HEK293 (cell line): ENCODE results near the gene TRAPPC2L.

ENCODE experiments used
- CTCF ChIA-PET: fragments of 350-600 bp; formaldehyde crosslinking; extraction: SDS; loops from one replicate; lab custom pipeline; 2021; ENCODE audit warnings: antibody characterized with exemption; lab: Yijun Ruan, JAX
- POLR2A ChIA-PET: fragments of 300-600 bp; formaldehyde crosslinking; extraction: SDS; loops from one replicate; lab custom pipeline; 2020; ENCODE audit warnings: antibody characterized with exemption, inconsistent platforms; lab: Yijun Ruan, JAX
- H3K27ac ChIP-seq: fragments of 200-500 bp; sonication (Bioruptor generic); 2 replicates; pipeline ENCODE4 v1.5.1; 2014; ENCODE audit warnings: low read depth, low read length, control low read depth, inconsistent platforms; ENCODE audit errors: extremely low read depth
- H3K36me3 ChIP-seq, 2 experiments: fragments of 200-500 bp in 1 of 2; sonication (Bioruptor generic) in 1 of 2; 1 replicate in 1 of 2; 2 replicates in 1 of 2; pipeline ENCODE4 v1.5.1; 2014 to 2017; ENCODE audit warnings: inconsistent platforms in 2 of 2, low read length in 2 of 2; ENCODE audit not compliant: control insufficient read depth in 2 of 2, insufficient read depth in 1 of 2
- H3K4me1 ChIP-seq: fragments of 200-500 bp; sonication (Bioruptor generic); 2 replicates; pipeline ENCODE4 v1.5.1; 2014; ENCODE audit warnings: mild to moderate bottlenecking, low read length, inconsistent platforms; ENCODE audit not compliant: control insufficient read depth, insufficient read depth
- H3K4me3 ChIP-seq: 2 replicates; pipeline ENCODE4 v1.5.1; 2011; ENCODE audit warnings: low read depth, mild to moderate bottlenecking, control low read depth, low read length, moderate library complexity
- H3K9me3 ChIP-seq: fragments of 200-500 bp; sonication (Bioruptor generic); 2 replicates; pipeline ENCODE4 v1.5.1; 2014; ENCODE audit warnings: low read depth, low read length, inconsistent platforms; ENCODE audit not compliant: control insufficient read depth, insufficient read depth
- ATF2 ChIP-seq: fragments of 450-650 bp; formaldehyde crosslinking; IDR thresholded peaks from 2 replicates; pipeline ENCODE4 v1.5.1; 2016; ENCODE audit warnings: missing biosample characterization, missing genetic modification characterization, low read depth
- GLIS1 ChIP-seq: fragments of 450-650 bp; formaldehyde crosslinking; IDR thresholded peaks from 2 replicates; pipeline ENCODE4 v1.5.1; 2016; ENCODE audit warnings: missing biosample characterization, missing genetic modification characterization
- MEIS1 ChIP-seq: sonication (generic); formaldehyde crosslinking; IDR thresholded peaks from 2 replicates; pipeline ENCODE4 v1.8.1; 2022; ENCODE audit warnings: missing genetic modification reagents, mild to moderate bottlenecking, borderline replicate concordance
- OSR2 ChIP-seq: fragments of 450-650 bp; formaldehyde crosslinking; IDR thresholded peaks from 2 replicates; pipeline ENCODE4 v1.5.1; 2016; ENCODE audit warnings: missing biosample characterization, missing genetic modification characterization
- REST ChIP-seq: fragments of 450-650 bp; formaldehyde crosslinking; IDR thresholded peaks from 2 replicates; pipeline ENCODE4 v1.5.1; 2016; ENCODE audit warnings: missing biosample characterization, missing genetic modification characterization
- TRIM28 ChIP-seq: IDR thresholded peaks from 2 replicates; pipeline ENCODE4 v1.6.1; 2011; ENCODE audit warnings: low read length, control low read depth, borderline replicate concordance
- WT1 ChIP-seq: fragments of 450-650 bp; formaldehyde crosslinking; IDR thresholded peaks from 2 replicates; pipeline ENCODE4 v1.5.1; 2016; ENCODE audit warnings: missing biosample characterization, missing genetic modification characterization
- ZBTB10 ChIP-seq: fragments of 450-650 bp; formaldehyde crosslinking; IDR thresholded peaks from 2 replicates; pipeline ENCODE4 v1.5.1; 2016; ENCODE audit warnings: missing biosample characterization, missing genetic modification characterization
- ZBTB11 ChIP-seq: fragments of 450-650 bp; formaldehyde crosslinking; conservative IDR thresholded peaks from 2 replicates; pipeline ENCODE4 v1.5.1; 2016; ENCODE audit warnings: low read depth, missing biosample characterization, missing genetic modification characterization
- ZBTB8A ChIP-seq: fragments of 450-650 bp; formaldehyde crosslinking; IDR thresholded peaks from 2 replicates; pipeline ENCODE4 v1.5.1; 2016; ENCODE audit warnings: missing biosample characterization, missing genetic modification characterization
- ZNF114 ChIP-seq: fragments of 450-650 bp; formaldehyde crosslinking; IDR thresholded peaks from 2 replicates; pipeline ENCODE4 v1.5.0; 2017; ENCODE audit warnings: missing biosample characterization, missing genetic modification characterization
- ZNF132 ChIP-seq: fragments of 450-650 bp; formaldehyde crosslinking; IDR thresholded peaks from 2 replicates; pipeline ENCODE4 v1.5.1; 2017; ENCODE audit warnings: missing biosample characterization, missing genetic modification characterization, borderline replicate concordance
- ZNF2 ChIP-seq: fragments of 450-650 bp; formaldehyde crosslinking; IDR thresholded peaks from 2 replicates; pipeline ENCODE4 v1.5.1; 2016; ENCODE audit warnings: missing biosample characterization, missing genetic modification characterization
- ZNF239 ChIP-seq: fragments of 450-650 bp; formaldehyde crosslinking; IDR thresholded peaks from 2 replicates; pipeline ENCODE4 v1.5.1; 2016; ENCODE audit warnings: missing biosample characterization, missing genetic modification characterization
- ZNF266 ChIP-seq: fragments of 450-650 bp; formaldehyde crosslinking; IDR thresholded peaks from 2 replicates; pipeline ENCODE4 v1.5.1; 2016; ENCODE audit warnings: missing biosample characterization, missing genetic modification characterization, low read depth
- ZNF292 ChIP-seq: fragments of 450-650 bp; formaldehyde crosslinking; IDR thresholded peaks from 2 replicates; pipeline ENCODE4 v1.5.1; 2016; ENCODE audit warnings: low read depth, missing biosample characterization, missing genetic modification characterization, borderline replicate concordance
- ZNF335 ChIP-seq: fragments of 450-650 bp; formaldehyde crosslinking; conservative IDR thresholded peaks from 2 replicates; pipeline ENCODE4 v1.5.1; 2016; ENCODE audit warnings: missing biosample characterization, missing genetic modification characterization
- ZNF37A ChIP-seq: fragments of 450-650 bp; IDR thresholded peaks from 2 replicates; pipeline ENCODE4 v1.5.1; 2018; ENCODE audit warnings: missing biosample characterization, missing genetic modification characterization
- ZNF391 ChIP-seq: fragments of 450-650 bp; formaldehyde crosslinking; IDR thresholded peaks from 2 replicates; pipeline ENCODE4 v1.5.1; 2016; ENCODE audit warnings: low read depth, missing biosample characterization, missing genetic modification characterization, borderline replicate concordance
- ZNF580 ChIP-seq: fragments of 450-650 bp; formaldehyde crosslinking; IDR thresholded peaks from 2 replicates; pipeline ENCODE4 v1.5.1; 2016; ENCODE audit warnings: missing biosample characterization, missing genetic modification characterization
- ZNF677 ChIP-seq: fragments of 450-650 bp; IDR thresholded peaks from 2 replicates; pipeline ENCODE4 v1.5.0; 2018; ENCODE audit warnings: missing biosample characterization, mild to moderate bottlenecking, missing genetic modification characterization, moderate library complexity
- ZNF747 ChIP-seq: fragments of 450-650 bp; formaldehyde crosslinking; IDR thresholded peaks from 2 replicates; pipeline ENCODE4 v1.5.1; 2016; ENCODE audit warnings: missing biosample characterization, missing genetic modification characterization
- ZNF76 ChIP-seq: fragments of 450-650 bp; formaldehyde crosslinking; IDR thresholded peaks from 2 replicates; pipeline ENCODE4; 2016; ENCODE audit warnings: low read depth, missing biosample characterization, missing genetic modification characterization, borderline replicate concordance
- ZNF830 ChIP-seq: fragments of 450-650 bp; IDR thresholded peaks from 2 replicates; pipeline ENCODE4 v1.5.0; 2018; ENCODE audit warnings: missing biosample characterization, missing genetic modification characterization, low read depth, mild to moderate bottlenecking, moderate library complexity
- ZSCAN30 ChIP-seq: fragments of 450-650 bp; IDR thresholded peaks from 2 replicates; pipeline ENCODE4 v1.5.1; 2018; ENCODE audit warnings: missing biosample characterization, mild to moderate bottlenecking, missing genetic modification characterization, moderate library complexity

The TRAPPC2L gene

GRCh38 chr16:88864099-88864498 is 7.2 kb downstream of the TRAPPC2L start:
- Histone ChIP-seq H3K4me3 (no peak overlapping the region), H3K4me1 (no peaks in the 10 kb centered on the region), H3K36me3 (peaks cover 0 to 35% of the 10 kb centered on the region in 2 experiments; a peak in 1 of 3 replicates), H3K9me3 (no peaks in the 10 kb centered on the region), H3K27ac (no peak overlapping the region)
- CTCF ChIA-PET = interaction anchor here (0.5 kb wide), 1 partner anchor 341 kb away, joined by 3 read pairs; no protein-coding TSS in a partner anchor
- POLR2A ChIA-PET = interaction anchor here (0.5 to 0.6 kb wide), 3 partner anchors 11 to 127 kb away, joined by 3 to 16 read pairs (median 4); no protein-coding TSS in a partner anchor
- TF ChIP-seq ZNF580 (tag by site-specific recombination) = no peak
- TF ChIP-seq GLIS1 (tag by site-specific recombination) = peak; percentile 63
- no peak for TF ChIP-seq ZNF335 (tag by site-specific recombination)
- TF ChIP-seq ATF2 (tag by site-specific recombination) = no peak
- no peak for TF ChIP-seq ZNF391
- no peak for TF ChIP-seq ZNF830 (tag by site-specific recombination)

- POLR2A ChIA-PET = interaction anchor here (0.5 kb wide), 2 partner anchors 11 to 127 kb away, joined by 3 to 16 read pairs; no protein-coding TSS in a partner anchor
- CTCF ChIA-PET = no interaction called here
Observed at GRCh38 chr16:88864521-88864920, 7.6 kb downstream of the TRAPPC2L start.

More at GRCh38 chr16:88864521-88864920, 7.6 kb downstream of the TRAPPC2L start:
- no peaks in the 10 kb centered on the region for H3K9me3 ChIP-seq
- TF ChIP-seq ZBTB10 (tag by site-specific recombination) = no peak
- no peak for TF ChIP-seq ZNF747 (tag by site-specific recombination)
- no peak for TF ChIP-seq TRIM28
- no peak for TF ChIP-seq ZNF37A (tag by site-specific recombination)
- no peak for TF ChIP-seq ZNF114 (tag by site-specific recombination)
- no peak for TF ChIP-seq ZNF132 (tag by site-specific recombination)
- TF ChIP-seq ZNF266 (tag by site-specific recombination) = no peak
- TF ChIP-seq ZNF677 (tag by site-specific recombination) = no peak
- no peak for TF ChIP-seq ZNF239 (tag by site-specific recombination)
- no peak for TF ChIP-seq ZBTB11 (tag by site-specific recombination)
- no peak for TF ChIP-seq REST (tag by site-specific recombination)
- no peak for TF ChIP-seq WT1 (tag by site-specific recombination)
- no peak for TF ChIP-seq ZBTB8A (tag by site-specific recombination)
- no peak for TF ChIP-seq OSR2 (tag by site-specific recombination)
- no peak for TF ChIP-seq ZNF292 (tag by site-specific recombination)
- TF ChIP-seq ZSCAN30 (tag by site-specific recombination) = no peak
- TF ChIP-seq ZNF2 (tag by site-specific recombination) = no peak
- no peak for TF ChIP-seq MEIS1 (CRISPR knock-in tag)
- TF ChIP-seq ZNF76 = no peak
- TF ChIP-seq, all 188 proteins: peak for 0
- H3K36me3 ChIP-seq = peaks cover 0 to 31% of the 10 kb centered on the region in 2 experiments; a peak in 1 of 3 replicates
- H3K27ac ChIP-seq = no peak overlapping the region
- no peaks in the 10 kb centered on the region for H3K4me1 ChIP-seq
- H3K4me3 ChIP-seq = no peak overlapping the region
